GM12891 (cell line): Measurements from ENCODE around the gene LRRC43.
"Not testable (repeated sequence)": the region's sequence is repeated elsewhere in the genome, so short reads cannot be mapped to it uniquely, and the experiment has no call there.

ENCODE experiments used
- DNase-seq: peaks from one replicate; pipeline ENCODE4 v3.0.0; 2011; ENCODE audit warnings: low spot score; ENCODE audit not compliant: insufficient read length
- FAIRE-seq: peaks from 2 replicates; lab custom pipeline; 2011; peaks lifted over from hg19 to GRCh38; lab: Jason Lieb, UNC
- PAX5 ChIP-seq: IDR thresholded peaks from 2 replicates; pipeline ENCODE4 v1.6.1; 2011; ENCODE audit warnings: low read length, moderate library complexity, mild to moderate bottlenecking; ENCODE audit not compliant: insufficient read depth, severe bottlenecking
- POLR2A ChIP-seq: IDR thresholded peaks from 2 replicates; pipeline ENCODE4 v1.6.1; 2011; ENCODE audit warnings: low read depth, low read length, control low read depth
- POLR2AphosphoS5 ChIP-seq: IDR thresholded peaks from 2 replicates; pipeline ENCODE4 v1.6.1; 2011; ENCODE audit warnings: low read depth, low read length, control low read depth
- POU2F2 ChIP-seq: IDR thresholded peaks from 2 replicates; pipeline ENCODE4 v1.6.1; 2011; ENCODE audit warnings: low read depth, mild to moderate bottlenecking, control low read depth, low read length, moderate library complexity
- SPI1 ChIP-seq: IDR thresholded peaks from 2 replicates; pipeline ENCODE4 v1.6.1; 2011; ENCODE audit warnings: low read depth, low read length, control low read depth
- TAF1 ChIP-seq: IDR thresholded peaks from 2 replicates; pipeline ENCODE4 v1.6.1; 2011; ENCODE audit warnings: low read depth, low read length, control low read depth

The LRRC43 gene

GRCh38 chr12:122171399-122171798, 11.5 kb upstream of the LRRC43 start:
- TF ChIP-seq POU2F2: no peak
- no peak for TF ChIP-seq POLR2AphosphoS5
- TF ChIP-seq TAF1: no peak
- no peak for TF ChIP-seq PAX5
- no peak for TF ChIP-seq SPI1
- no peak for TF ChIP-seq POLR2A
- DNase-seq: no peak
- no peak for FAIRE-seq

GRCh38 chr12:122172262-122172939, 10.5 kb upstream of the LRRC43 start:
- no peak for DNase-seq
- no peak for TF ChIP-seq POLR2AphosphoS5
- TF ChIP-seq POLR2A: no peak
- TF ChIP-seq TAF1: no peak
- no peak for TF ChIP-seq SPI1
- no peak for TF ChIP-seq POU2F2
- TF ChIP-seq PAX5: no peak
- no peak for FAIRE-seq

GRCh38 chr12:122174155-122174845, 8.6 kb upstream of the LRRC43 start, which contains the start of gene IL31:
Gene IL31, minus strand, starts transcription at chr12:122174221. Its CDS starts 49 bp downstream, at chr12:122174172.
- DNase-seq (no peak), FAIRE-seq (no peak)
- TF ChIP-seq PAX5 (no peak), POLR2AphosphoS5 (no peak), POLR2A (no peak), TAF1 (no peak), POU2F2 (no peak), SPI1 (no peak)

GRCh38 chr12:122176473-122176872, 6.5 kb upstream of the LRRC43 start:
- not testable (repeated sequence) for DNase-seq, FAIRE-seq

GRCh38 chr12:122183588-122183940, 641 bp downstream of the LRRC43 start:
- no peak for DNase-seq
- no peak for FAIRE-seq
- TF ChIP-seq POU2F2 (no peak), POLR2A (no peak), PAX5 (no peak), POLR2AphosphoS5 (no peak), TAF1 (no peak), SPI1 (no peak)

- DNase-seq (peak; percentile 44), FAIRE-seq (no peak)
- TF ChIP-seq PAX5 (peak; percentile 65), POLR2A (no peak)
Observed at GRCh38 chr12:122184517-122184916, 1.6 kb downstream of the LRRC43 start.

- FAIRE-seq (no peak), DNase-seq (no peak)
- TF ChIP-seq POU2F2 (no peak), POLR2AphosphoS5 (no peak), SPI1 (no peak), PAX5 (no peak), TAF1 (no peak), POLR2A (no peak)
Observed at GRCh38 chr12:122185079-122185478, 2.2 kb downstream of the LRRC43 start.

GRCh38 chr12:122185494-122186082, 2.7 kb downstream of the LRRC43 start:
- peak; percentile 13 for FAIRE-seq
- no peak for TF ChIP-seq SPI1
- TF ChIP-seq POU2F2: no peak
- no peak for TF ChIP-seq PAX5
- TF ChIP-seq TAF1: no peak
- TF ChIP-seq POLR2A: no peak
- TF ChIP-seq POLR2AphosphoS5: no peak
- DNase-seq: no peak

- TF ChIP-seq PAX5: no peak
- no peak for DNase-seq
- no peak for FAIRE-seq
Observed at GRCh38 chr12:122187466-122187865, 4.5 kb downstream of the LRRC43 start.
